ENCODE results near the gene FAM107A. TPM values are rescaled to one million over a fixed set of nuclear protein-coding genes. Genes with fewer than 3 reads are reported as not detected.

The FAM107A gene
- polyA plus RNA-seq, 1 donor (not counting 4 experiments of a cell fraction or from before 2014, with no cell fraction given) = not detected

DNA sequence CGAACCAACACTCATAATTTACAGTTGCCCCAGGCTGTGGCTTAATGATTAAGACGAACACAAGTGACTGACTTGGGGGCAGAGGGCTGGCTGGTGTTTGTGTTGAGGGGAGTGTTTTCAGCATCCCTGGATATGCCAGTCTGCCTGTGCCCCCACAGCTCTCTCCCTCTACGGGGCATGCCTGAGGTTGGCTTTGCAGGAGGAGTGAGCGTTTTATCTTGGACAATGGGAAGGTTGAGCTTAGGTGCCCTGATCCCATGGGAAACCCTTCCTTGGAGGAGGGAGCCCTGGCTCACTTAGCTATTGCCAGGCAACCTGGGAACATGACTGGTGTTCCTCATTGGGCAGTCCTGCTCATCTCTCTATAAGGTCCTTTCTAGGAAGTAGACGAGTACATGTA lies 17.6 kb downstream of the FAM107A start:
- Histone ChIP-seq H3K4me2 (ENCODE audit: control insufficient read depth, extremely low read depth, insufficient read depth, low read depth, low read length) (no peak overlapping the region), H3K4me3 (ENCODE audit: control insufficient read depth in 2 of 3, extremely low read depth in 1 of 3, insufficient read depth in 2 of 3, low read depth in 1 of 3, low read length in 3 of 3) (no peak overlapping the region), H3K9ac (ENCODE audit: control insufficient read depth, extremely low read depth, insufficient read depth, low read length) (no peak overlapping the region), H3K4me1 (ENCODE audit: control insufficient read depth, extremely low read depth, insufficient read depth, low read length) (peaks cover 17% of the 10 kb centered on the region), H3K79me2 (ENCODE audit: control insufficient read depth, insufficient read depth, low read length) (no peaks in the 10 kb centered on the region), H3K9me3 (ENCODE audit: control insufficient read depth, low read depth, low read length) (no peaks in the 10 kb centered on the region), H3K9me1 (ENCODE audit: control insufficient read depth, extremely low read depth, insufficient read depth, low read length) (no peaks in the 10 kb centered on the region), H3K36me3 (ENCODE audit: control insufficient read depth in 2 of 2, extremely low read depth in 1 of 2, insufficient read depth in 2 of 2, low read length in 2 of 2) (no peaks in the 10 kb centered on the region), H3K27ac (ENCODE audit: control insufficient read depth, insufficient read depth, low read length) (no peak overlapping the region), H2AFZ (ENCODE audit: control insufficient read depth, low read length) (no peak overlapping the region), H4K20me1 (ENCODE audit: control insufficient read depth, extremely low read depth, insufficient read depth, low read length) (no peaks in the 10 kb centered on the region), H3K27me3 (ENCODE audit: control insufficient read depth, extremely low read depth, insufficient read depth, low read length) (peaks cover 5% of the 10 kb centered on the region)
- FAIRE-seq = no peak
- no peak for TF ChIP-seq EZH2 (IDR thresholded peaks at IDR 0.05; ENCODE audit: low read length)
- no peak for TF ChIP-seq CTCF (optimal IDR thresholded peaks at IDR 0.05 in 1 of 3, IDR thresholded peaks at IDR 0.05 in 1 of 3, conservative IDR thresholded peaks at IDR 0.05 in 1 of 3; ENCODE audit: extremely low read depth in 1 of 3, insufficient read depth in 2 of 3, low read length in 3 of 3)
- dilution Hi-C loops (cut with MboI; ENCODE audit: extremely low pct_ligation_motif_present, low sequenced_read_pairs) = no loop called here
- DNase-seq (ENCODE audit: low read depth, low spot score) = no peak

DNA sequence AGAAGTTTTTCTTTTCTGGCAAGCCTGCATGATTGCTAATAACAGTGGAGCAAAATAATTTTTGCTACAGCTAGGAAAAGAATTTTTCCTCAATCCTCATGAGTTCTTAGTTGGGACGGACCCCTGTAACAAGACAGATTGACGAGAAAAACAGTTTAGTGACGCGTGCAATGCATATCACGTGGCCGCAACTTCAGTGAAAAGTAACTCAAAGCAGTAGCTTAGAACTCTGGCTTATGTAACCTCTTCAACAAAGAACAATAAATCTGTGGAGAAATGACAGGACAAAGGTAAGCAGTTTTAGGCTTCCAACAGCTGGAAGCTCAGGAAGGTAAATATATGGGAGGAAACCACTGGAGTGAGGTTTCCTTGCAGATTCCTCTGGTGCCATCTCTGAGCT lies 19.7 kb downstream of the FAM107A start:
- no peaks in the 10 kb centered on the region for H3K9me1 ChIP-seq (ENCODE audit: control insufficient read depth, extremely low read depth, insufficient read depth, low read length)
- TF ChIP-seq EZH2 (IDR thresholded peaks at IDR 0.05; ENCODE audit: low read length) = no peak
- no peak for TF ChIP-seq CTCF (optimal IDR thresholded peaks at IDR 0.05 in 1 of 3, IDR thresholded peaks at IDR 0.05 in 1 of 3, conservative IDR thresholded peaks at IDR 0.05 in 1 of 3; ENCODE audit: extremely low read depth in 1 of 3, insufficient read depth in 2 of 3, low read length in 3 of 3)
- H4K20me1 ChIP-seq (ENCODE audit: control insufficient read depth, extremely low read depth, insufficient read depth, low read length) = no peaks in the 10 kb centered on the region
- no peaks in the 10 kb centered on the region for H3K36me3 ChIP-seq (ENCODE audit: control insufficient read depth in 2 of 2, extremely low read depth in 1 of 2, insufficient read depth in 2 of 2, low read length in 2 of 2)
- H3K27me3 ChIP-seq (ENCODE audit: control insufficient read depth, extremely low read depth, insufficient read depth, low read length) = peaks cover 5% of the 10 kb centered on the region
- dilution Hi-C loops (cut with MboI; ENCODE audit: extremely low pct_ligation_motif_present, low sequenced_read_pairs) = no loop called here
- no peaks in the 10 kb centered on the region for H3K9me3 ChIP-seq (ENCODE audit: control insufficient read depth, low read depth, low read length)
- no peak for FAIRE-seq
- H3K27ac ChIP-seq (ENCODE audit: control insufficient read depth, insufficient read depth, low read length) = no peak overlapping the region
- no peak for DNase-seq (ENCODE audit: low read depth, low spot score)
- H3K79me2 ChIP-seq (ENCODE audit: control insufficient read depth, insufficient read depth, low read length) = no peaks in the 10 kb centered on the region
- no peak overlapping the region for H2AFZ ChIP-seq (ENCODE audit: control insufficient read depth, low read length)
- no peak overlapping the region for H3K4me2 ChIP-seq (ENCODE audit: control insufficient read depth, extremely low read depth, insufficient read depth, low read depth, low read length)
- H3K4me3 ChIP-seq (ENCODE audit: control insufficient read depth in 2 of 3, extremely low read depth in 1 of 3, insufficient read depth in 2 of 3, low read depth in 1 of 3, low read length in 3 of 3) = no peak overlapping the region
- H3K9ac ChIP-seq (ENCODE audit: control insufficient read depth, extremely low read depth, insufficient read depth, low read length) = no peak overlapping the region
- H3K4me1 ChIP-seq (ENCODE audit: control insufficient read depth, extremely low read depth, insufficient read depth, low read length) = peaks cover 6% of the 10 kb centered on the region
